HepG2 (cell line): Measurements from ENCODE around the gene C16orf86. TPM values are rescaled to one million over a fixed set of nuclear protein-coding genes. Genes with fewer than 3 reads are reported as not detected.

Experiments
- ATRX ChIP-seq: sonication (generic); formaldehyde crosslinking; IDR thresholded peaks from 2 replicates; pipeline ENCODE4 v1.4.0; 2020; ENCODE audit warnings: missing genetic modification reagents, borderline replicate concordance
- DNMT1 ChIP-seq: sonication (generic); formaldehyde crosslinking; IDR thresholded peaks from 2 replicates; pipeline ENCODE4 v1.5.1; 2020; ENCODE audit warnings: mild to moderate bottlenecking, missing genetic modification reagents
- GATA4 ChIP-seq: sonication (generic); IDR thresholded peaks from 2 replicates; pipeline ENCODE4 v1.6.1; 2016; ENCODE audit warnings: antibody characterized with exemption, low read depth, borderline replicate concordance
- HNF4G ChIP-seq, 2 experiments: sonication (generic) in 1 of 2; formaldehyde crosslinking in 1 of 2; IDR thresholded peaks; 2 replicates each; pipeline versions ENCODE4 v1.4.0 to v1.6.1; 2011 to 2020; ENCODE audit warnings: borderline replicate concordance in 2 of 2, low read depth in 2 of 2, mild to moderate bottlenecking in 2 of 2, low read length in 1 of 2, missing genetic modification reagents in 1 of 2, moderate library complexity in 1 of 2
- JARID2 ChIP-seq: sonication (generic); formaldehyde crosslinking; IDR thresholded peaks from 2 replicates; pipeline ENCODE4 v1.8.1; 2023; ENCODE audit warnings: missing genetic modification reagents, inconsistent platforms; ENCODE audit not compliant: insufficient replicate concordance
- KLF15 ChIP-seq: sonication (generic); formaldehyde crosslinking; IDR thresholded peaks from 2 replicates; pipeline ENCODE4 v1.8.1; 2023; ENCODE audit warnings: borderline replicate concordance, mild to moderate bottlenecking, inconsistent platforms, missing genetic modification reagents, mixed read lengths
- SALL2 ChIP-seq: sonication (generic); formaldehyde crosslinking; IDR thresholded peaks from 2 replicates; pipeline ENCODE4 v1.8.1; 2023; ENCODE audit warnings: mild to moderate bottlenecking, missing genetic modification reagents, inconsistent platforms
- XRCC5 ChIP-seq: fragments of 200-400 bp; formaldehyde crosslinking; optimal IDR thresholded peaks from 2 replicates; pipeline ENCODE3; 2017; ENCODE audit warnings: mild to moderate bottlenecking, low read length
- ZBTB42 ChIP-seq: sonication (generic); formaldehyde crosslinking; IDR thresholded peaks from 2 replicates; pipeline ENCODE4 v1.5.0; 2020; ENCODE audit warnings: mild to moderate bottlenecking, missing genetic modification reagents
- ZNF296 ChIP-seq: sonication (generic); formaldehyde crosslinking; conservative IDR thresholded peaks from 2 replicates; pipeline ENCODE4 v1.5.0; 2020; ENCODE audit warnings: mild to moderate bottlenecking, missing genetic modification reagents
- ZNF407 ChIP-seq: sonication (generic); formaldehyde crosslinking; IDR thresholded peaks from one replicate; pipeline ENCODE4 v1.5.1; 2020; ENCODE audit warnings: mild to moderate bottlenecking, missing genetic modification reagents; ENCODE audit errors: not compliant biosample characterization
- ZNF709 ChIP-seq: sonication (generic); formaldehyde crosslinking; IDR thresholded peaks from 2 replicates; pipeline ENCODE4 v1.5.0; 2020; ENCODE audit warnings: mild to moderate bottlenecking, missing genetic modification reagents
- ZZZ3 ChIP-seq: sonication (generic); formaldehyde crosslinking; IDR thresholded peaks from 2 replicates; pipeline ENCODE4 v1.4.0; 2020; ENCODE audit warnings: missing genetic modification reagents, mild to moderate bottlenecking, borderline replicate concordance
- polyA plus RNA-seq, 8 experiments: library from polyadenylated mRNA; depleted of rRNA in 3 of 8; stranded (reverse) in 7 of 8; unstranded in 1 of 8; fragments of >200 nt; fragmentation: Illumina TruSeq in 4 of 8; extraction: Trizol in 4 of 8; gene quantifications; 2 replicates each; pipeline versions ENCODE4 v1.2.1 to v1.2.3, GENCODE V29; 2011 to 2016; ENCODE audit warnings: low read depth in 4 of 8, missing spikeins in 1 of 8, mixed read lengths in 1 of 8; ENCODE audit not compliant: insufficient read depth in 1 of 8
- total RNA-seq, 5 experiments: library from RNA; depleted of rRNA; stranded (reverse); fragments of >200 nt; fragmentation: Illumina TruSeq; extraction: Trizol; gene quantifications; 2 replicates each; pipeline ENCODE4 v1.2.3, GENCODE V29; 2016; ENCODE audit warnings: low read depth in 1 of 5

The C16orf86 gene
- total and polyA plus RNA-seq, 2 of the 13 experiments (the other 11 are each of a cell fraction or from before 2014, with no cell fraction given) = 1.5 to 3.1 TPM

GRCh38 chr16:67666032-67666551 is 522 bp upstream of the C16orf86 start (continued):
- no peak for TF ChIP-seq ZNF407 (CRISPR knock-in tag)
- peak; percentile 66; the same call in 1 of the 2 replicates for TF ChIP-seq ZBTB42 (CRISPR knock-in tag)
- peak; percentile 81; the same call in 1 of the 2 replicates for TF ChIP-seq ZNF296 (CRISPR knock-in tag)
- peak; percentile 73; the same call in 1 of the 2 replicates for TF ChIP-seq KLF15 (CRISPR knock-in tag)
- no peak for TF ChIP-seq DNMT1 (CRISPR knock-in tag)
- no peak for TF ChIP-seq GATA4
- no peak for TF ChIP-seq JARID2 (CRISPR knock-in tag)
- no peak for TF ChIP-seq XRCC5
- no peak for TF ChIP-seq ATRX (CRISPR knock-in tag)
- TF ChIP-seq ZZZ3 (CRISPR knock-in tag) = no peak
- TF ChIP-seq HNF4G (IDR thresholded peaks at IDR 0.05; ENCODE audit: borderline replicate concordance, low read depth, low read length) = peak; percentile 46; the same call in 1 of the 2 replicates
- no peak for TF ChIP-seq HNF4G (CRISPR knock-in tag; IDR thresholded peaks at IDR 0.05; ENCODE audit: borderline replicate concordance, low read depth)
- no peak; the same call in 1 of the 2 replicates for TF ChIP-seq SALL2 (CRISPR knock-in tag)
- TF ChIP-seq ZNF709 (CRISPR knock-in tag) = no peak
